IPS-NIHi7 (cell line): Measurements from ENCODE around the gene ANKRD36B.
"Not testable (repeated sequence)": the region's sequence is repeated elsewhere in the genome, so short reads cannot be mapped to it uniquely, and the experiment has no call there.

Source experiments
- DNase-seq: peaks from one replicate; pipeline ENCODE4 v3.0.0; 2012; ENCODE audit warnings: mixed read lengths; ENCODE audit errors: extremely low spot score

Gene ANKRD36B

GRCh38 chr2:97589598-97590510 lies at the start of gene ANKRD36B:
TSS of gene ANKRD36B (minus strand) at chr2:97589877. CDS start at chr2:97589685, 192 bp downstream.
- DNase-seq: peak; percentile 9

- DNase-seq: not testable (repeated sequence)
Measured at GRCh38 chr2:97626049-97626430, 36.4 kb upstream of the ANKRD36B start.

GRCh38 chr2:97625354-97626048 lies 35.8 kb upstream of the ANKRD36B start:
- DNase-seq: not testable (repeated sequence)

GRCh38 chr2:97622976-97623375 lies 33.3 kb upstream of the ANKRD36B start:
- not testable (repeated sequence) for DNase-seq

- not testable (repeated sequence) for DNase-seq
Measured at GRCh38 chr2:97620492-97620891, 30.8 kb upstream of the ANKRD36B start.

- not testable (repeated sequence) for DNase-seq
Measured at GRCh38 chr2:97618939-97619827, 29.5 kb upstream of the ANKRD36B start.

GRCh38 chr2:97617911-97618310 lies 28.2 kb upstream of the ANKRD36B start:
- no peak for DNase-seq

GRCh38 chr2:97615746-97616145 lies 26.1 kb upstream of the ANKRD36B start:
- DNase-seq: not testable (repeated sequence)

GRCh38 chr2:97611895-97612294 lies 22.2 kb upstream of the ANKRD36B start:
- DNase-seq: not testable (repeated sequence)

GRCh38 chr2:97608745-97609144 lies 19.1 kb upstream of the ANKRD36B start:
- DNase-seq: not testable (repeated sequence)

- DNase-seq: not testable (repeated sequence)
Measured at GRCh38 chr2:97605524-97606339, 16.1 kb upstream of the ANKRD36B start.

GRCh38 chr2:97605109-97605508 lies 15.4 kb upstream of the ANKRD36B start:
- not testable (repeated sequence) for DNase-seq

GRCh38 chr2:97601537-97601936 lies 11.9 kb upstream of the ANKRD36B start:
- DNase-seq: not testable (repeated sequence)

- not testable (repeated sequence) for DNase-seq
Measured at GRCh38 chr2:97596180-97596579, 6.5 kb upstream of the ANKRD36B start.

- not testable (repeated sequence) for DNase-seq
Measured at GRCh38 chr2:97593520-97593919, 3.8 kb upstream of the ANKRD36B start.

- DNase-seq: peak; percentile 30
Measured at GRCh38 chr2:97590515-97591394, 1.1 kb upstream of the ANKRD36B start.

- DNase-seq: not testable (repeated sequence)
Measured at GRCh38 chr2:97589257-97589597, 450 bp downstream of the ANKRD36B start.

GRCh38 chr2:97565674-97566073 lies 24.0 kb downstream of the ANKRD36B start:
- not testable (repeated sequence) for DNase-seq

GRCh38 chr2:97552406-97552805 lies 37.3 kb downstream of the ANKRD36B start:
- not testable (repeated sequence) for DNase-seq

- DNase-seq: not testable (repeated sequence)
Measured at GRCh38 chr2:97550498-97550897, 39.2 kb downstream of the ANKRD36B start.
